K562 (cell line): ENCODE data around the gene ZSWIM8. TPM values are rescaled to one million over a fixed set of nuclear protein-coding genes. Genes with fewer than 3 reads are reported as not detected.
A peak's percentile ranks its signal among the peaks of the same experiment; 100 is the strongest.

Experiments
- CEBPG ChIP-seq, 3 experiments: fragments of 200-800 bp in 1 of 3; sonication (Bioruptor generic) in 1 of 3; sonication (generic) in 1 of 3; formaldehyde crosslinking in 1 of 3; IDR thresholded peaks in 2 of 3; conservative IDR thresholded peaks in 1 of 3; 2 replicates each; pipeline versions ENCODE4 v1.6.1 to v1.8.0; 2016 to 2022; ENCODE audit warnings: missing compliant biosample characterization in 2 of 3, missing genetic modification characterization in 2 of 3, mild to moderate bottlenecking in 1 of 3, missing genetic modification reagents in 1 of 3
- COPS2 ChIP-seq: fragments of 450-650 bp; conservative IDR thresholded peaks from 2 replicates; pipeline ENCODE4 v1.6.1; 2016; ENCODE audit warnings: mild to moderate bottlenecking, moderate library complexity
- ELK3 ChIP-seq: fragments of 450-650 bp; formaldehyde crosslinking; IDR thresholded peaks from 2 replicates; pipeline ENCODE4 v1.4.0; 2020; ENCODE audit warnings: mild to moderate bottlenecking
- ESRRB ChIP-seq: fragments of 250-450 bp; sonication (Bioruptor Pico); IDR thresholded peaks from 2 replicates; pipeline ENCODE4 v1.5.0; 2020; ENCODE audit warnings: mild to moderate bottlenecking, moderate library complexity, borderline replicate concordance
- FOXA3 ChIP-seq, 2 experiments: fragments of 450-650 bp in 1 of 2; sonication (generic) in 1 of 2; formaldehyde crosslinking; IDR thresholded peaks in 1 of 2; conservative IDR thresholded peaks in 1 of 2; 2 replicates each; pipeline versions ENCODE4 v1.4.0 to v1.8.0; 2020 to 2022; ENCODE audit warnings: mild to moderate bottlenecking in 2 of 2, missing genetic modification reagents in 1 of 2
- GATAD2B ChIP-seq: fragments of 450-650 bp; IDR thresholded peaks from 2 replicates; pipeline ENCODE4 v1.6.1; 2017; ENCODE audit warnings: mild to moderate bottlenecking, borderline replicate concordance
- HNRNPK ChIP-seq: fragments of 200-400 bp; formaldehyde crosslinking; IDR thresholded peaks from one replicate; pipeline ENCODE4 v1.6.1; 2018; ENCODE audit warnings: mild to moderate bottlenecking, low read depth, low read length; ENCODE audit not compliant: poor library complexity, severe bottlenecking
- JUNB ChIP-seq: fragments of 450-650 bp; formaldehyde crosslinking; conservative IDR thresholded peaks from 2 replicates; pipeline ENCODE4 v1.4.0; 2020; ENCODE audit warnings: mild to moderate bottlenecking
- PCBP1 ChIP-seq: fragments of 200-400 bp; formaldehyde crosslinking; IDR thresholded peaks from 2 replicates; pipeline ENCODE4 v1.6.1; 2018; ENCODE audit warnings: mild to moderate bottlenecking, low read depth, low read length; ENCODE audit not compliant: poor library complexity, severe bottlenecking
- RBM25 ChIP-seq: fragments of 200-400 bp; formaldehyde crosslinking; IDR thresholded peaks from 2 replicates; pipeline ENCODE4 v1.6.1; 2018; ENCODE audit warnings: low read length, low read depth, moderate library complexity; ENCODE audit not compliant: severe bottlenecking
- RCOR1 ChIP-seq, 2 experiments: IDR thresholded peaks; 2 replicates each; pipeline ENCODE4 v1.6.1; 2012; ENCODE audit warnings: low read depth in 2 of 2, low read length in 2 of 2, borderline replicate concordance in 1 of 2, improper control_type of control experiment in 1 of 2
- SMAD1 ChIP-seq: fragments of 150-350 bp; IDR thresholded peaks from 2 replicates; pipeline ENCODE4 v1.6.1; 2014; ENCODE audit warnings: low read length, low read depth; ENCODE audit not compliant: partially characterized antibody
- SNRNP70 ChIP-seq: fragments of 200-400 bp; formaldehyde crosslinking; optimal IDR thresholded peaks from 2 replicates; pipeline ENCODE3; 2017; ENCODE audit warnings: low read depth, low read length
- SRSF9 ChIP-seq: fragments of 200-400 bp; formaldehyde crosslinking; IDR thresholded peaks from 2 replicates; pipeline ENCODE4 v1.6.1; 2017; ENCODE audit warnings: low read depth, low read length, borderline replicate concordance
- TAF15 ChIP-seq: fragments of 200-400 bp; formaldehyde crosslinking; IDR thresholded peaks from 2 replicates; pipeline ENCODE4 v1.6.1; 2017; ENCODE audit warnings: mild to moderate bottlenecking, low read depth, low read length, moderate library complexity
- THAP7 ChIP-seq: fragments of 250-450 bp; sonication (Bioruptor Pico); IDR thresholded peaks from 2 replicates; pipeline ENCODE4 v1.5.0; 2021
- ZC3H4 ChIP-seq: sonication (generic); formaldehyde crosslinking; IDR thresholded peaks from 2 replicates; pipeline ENCODE4 v1.9.0; 2021; ENCODE audit warnings: missing genetic modification reagents, borderline replicate concordance
- ZMIZ1 ChIP-seq, 2 experiments: fragments of 150-350 bp in 1 of 2; IDR thresholded peaks; 2 replicates each; pipeline ENCODE4 v1.6.1; 2012 to 2016; ENCODE audit warnings: low read depth in 2 of 2, low read length in 2 of 2, mild to moderate bottlenecking in 1 of 2, moderate library complexity in 1 of 2
- ZNF347 ChIP-seq: fragments of 450-650 bp; formaldehyde crosslinking; IDR thresholded peaks from 2 replicates; pipeline ENCODE4 v1.4.0; 2020; ENCODE audit warnings: low read depth, mild to moderate bottlenecking, moderate library complexity
- ZNF551 ChIP-seq: fragments of 250-450 bp; sonication (Bioruptor Pico); IDR thresholded peaks from 2 replicates; pipeline ENCODE4 v1.5.0; 2021; ENCODE audit warnings: mild to moderate bottlenecking, moderate library complexity
- ZNF780A ChIP-seq: fragments of 250-450 bp; sonication (Bioruptor Pico); IDR thresholded peaks from 2 replicates; pipeline ENCODE4 v1.5.0; 2021; ENCODE audit warnings: mild to moderate bottlenecking
- polyA plus RNA-seq, 8 experiments: library from polyadenylated mRNA; depleted of rRNA in 4 of 8; stranded (reverse) in 5 of 8; unstranded in 3 of 8; fragments of >200 nt; fragmentation: Nextera tagmentation in 2 of 8; fragmentation: Illumina TruSeq in 1 of 8; extraction: Ambion mirVana in 2 of 8; extraction: Trizol in 1 of 8; gene quantifications; 2 replicates each; pipeline versions ENCODE4 v1.2.1 to v1.2.3, GENCODE V29; 2011 to 2014; ENCODE audit warnings: inconsistent platforms in 1 of 8, missing spikeins in 1 of 8
- total RNA-seq, 7 experiments: library from RNA; depleted of rRNA in 6 of 7; stranded (reverse); fragments of >200 nt in 6 of 7; fragmentation: Illumina TruSeq in 2 of 7; extraction: Trizol in 2 of 7; gene quantifications; 2 replicates each; pipeline versions ENCODE4 v1.2.1 to v1.2.3, GENCODE V29; 2011 to 2021; ENCODE audit warnings: low replicate concordance in 1 of 7

The ZSWIM8 gene
- total and polyA plus RNA-seq, 9 of the 15 experiments (the other 6 are each of a cell fraction or from before 2014, with no cell fraction given) = 5.6 to 47.8 (median 26.7) TPM

GRCh38 chr10:73743905-73744663 is 41.3 kb upstream of the ZSWIM8 start, which contains the start of gene SEC24C (continued):
- TF ChIP-seq ELK3 (CRISPR knock-in tag) = no peak
- TF ChIP-seq COPS2 = no peak
- TF ChIP-seq RCOR1 (IDR thresholded peaks at IDR 0.05; ENCODE audit: borderline replicate concordance in 1 of 2, low read depth in 2 of 2, low read length in 2 of 2) = no peak; a peak in 1 of 4 replicates
- TF ChIP-seq TAF15 = no peak
- no peak for TF ChIP-seq SMAD1
- TF ChIP-seq CEBPG (CRISPR knock-in tag; IDR thresholded peaks at IDR 0.05) = no peak
- TF ChIP-seq CEBPG (tag; conservative IDR thresholded peaks at IDR 0.05 in 1 of 2, IDR thresholded peaks at IDR 0.05 in 1 of 2) = no peak
- TF ChIP-seq THAP7 (CRISPR knock-in tag) = no peak
- TF ChIP-seq ZMIZ1 (IDR thresholded peaks at IDR 0.05; ENCODE audit: low read depth in 2 of 2, low read length in 2 of 2) = peak in 1 of 2 experiments; percentile 17; a peak in 1 of 4 replicates
- TF ChIP-seq SRSF9 = no peak
- no peak for TF ChIP-seq ZNF551 (CRISPR knock-in tag)
- no peak for TF ChIP-seq SNRNP70
- TF ChIP-seq HNRNPK = no peak
- TF ChIP-seq FOXA3 (CRISPR knock-in tag; conservative IDR thresholded peaks at IDR 0.05 in 1 of 2, IDR thresholded peaks at IDR 0.05 in 1 of 2) = no peak; a peak in 2 of 4 replicates
- peak; percentile 64; the same call in 1 of the 2 replicates for TF ChIP-seq GATAD2B
- no peak for TF ChIP-seq PCBP1
- no peak for TF ChIP-seq ZNF347
- no peak for TF ChIP-seq RBM25
- no peak for TF ChIP-seq JUNB (CRISPR knock-in tag)
- 0 out of 2 replicates have a peak, but pooled peaks have one; percentile 29 for TF ChIP-seq ESRRB (CRISPR knock-in tag)
- TF ChIP-seq ZC3H4 (CRISPR knock-in tag) = no peak
- TF ChIP-seq ZNF780A (CRISPR knock-in tag) = no peak
